CD8-positive, alpha-beta memory T cell (primary cell): ENCODE measurements around the gene DAB1. TPM values are rescaled to one million over a fixed set of nuclear protein-coding genes. Genes with fewer than 3 reads are reported as not detected.
A peak's percentile ranks its signal among the peaks of the same experiment; 100 is the strongest.

Experiments used
- CTCF ChIA-PET: fragments of 350-600 bp; sonication (Branson Sonifier 250); formaldehyde crosslinking; loops from one replicate; lab custom pipeline; 2021; ENCODE audit warnings: antibody characterized with exemption; lab: Charles Lee
- POLR2A ChIA-PET: fragments of 350-600 bp; sonication (Branson Sonifier 250); formaldehyde crosslinking; loops from one replicate; lab custom pipeline; 2021; ENCODE audit warnings: antibody characterized with exemption; lab: Charles Lee
- DNase-seq, 5 donors: peaks; one replicate each; pipeline versions ENCODE4 v3.0.0 to v3.0.0-alpha.2; 2020 to 2022; ENCODE audit warnings: mixed read lengths in 1 of 5
- H3K27ac ChIP-seq: one replicate; pipeline ENCODE4 v1.7.0; 2013; ENCODE audit warnings: low read depth, mild to moderate bottlenecking, low read length, moderate library complexity
- H3K27me3 ChIP-seq: 2 replicates; pipeline ENCODE4 v1.7.0; 2013; ENCODE audit warnings: low read length, mild to moderate bottlenecking; ENCODE audit not compliant: insufficient read depth, poor library complexity, severe bottlenecking
- H3K36me3 ChIP-seq: 2 replicates; pipeline ENCODE4 v1.7.0; 2013; ENCODE audit warnings: mild to moderate bottlenecking, low read length, moderate library complexity; ENCODE audit not compliant: insufficient read depth
- H3K4me1 ChIP-seq: 2 replicates; pipeline ENCODE4 v1.7.0; 2013; ENCODE audit warnings: mild to moderate bottlenecking, low read length, moderate library complexity; ENCODE audit not compliant: insufficient read depth
- H3K4me3 ChIP-seq: 2 replicates; pipeline ENCODE4 v1.7.0; 2013; ENCODE audit warnings: mild to moderate bottlenecking, low read length
- H3K9me3 ChIP-seq: 2 replicates; pipeline ENCODE4 v1.7.0; 2013; ENCODE audit warnings: mild to moderate bottlenecking, low read length
- H3K27ac Mint-ChIP-seq, 8 donors: one replicate each; pipeline ENCODE4 v1.8.0; 2020 to 2021; ENCODE audit warnings: mixed read lengths in 8 of 8, mild to moderate bottlenecking in 6 of 8, inconsistent platforms in 3 of 8, moderate library complexity in 3 of 8
- H3K27me3 Mint-ChIP-seq, 2 donors: one replicate each; pipeline ENCODE4 v1.8.0; 2020 to 2021; ENCODE audit warnings: mixed read lengths in 2 of 2, mild to moderate bottlenecking in 1 of 2, moderate library complexity in 1 of 2
- H3K36me3 Mint-ChIP-seq, 3 donors: one replicate each; pipeline ENCODE4 v1.8.0; 2020 to 2021; ENCODE audit warnings: mixed read lengths in 3 of 3, inconsistent platforms in 1 of 3, mild to moderate bottlenecking in 1 of 3
- H3K4me1 Mint-ChIP-seq, 3 donors: one replicate each; pipeline ENCODE4 v1.8.0; 2020 to 2021; ENCODE audit warnings: mixed read lengths in 3 of 3, inconsistent platforms in 1 of 3, mild to moderate bottlenecking in 1 of 3
- H3K4me3 Mint-ChIP-seq, 7 donors: one replicate each; pipeline ENCODE4 v1.8.0; 2020 to 2021; ENCODE audit warnings: mixed read lengths in 7 of 7, mild to moderate bottlenecking in 6 of 7, moderate library complexity in 4 of 7, inconsistent platforms in 2 of 7
- H3K9me3 Mint-ChIP-seq, 5 donors: one replicate each; pipeline ENCODE4 v1.8.0; 2020 to 2022; ENCODE audit warnings: mixed read lengths in 5 of 5, mild to moderate bottlenecking in 3 of 5, moderate library complexity in 2 of 5, inconsistent platforms in 1 of 5
- polyA plus RNA-seq: library from polyadenylated mRNA; unstranded; fragments of 300-500 nt; fragmentation: Illumina TruSeq; gene quantifications from one replicate; pipeline ENCODE4 v1.2.3, GENCODE V29; 2021
- total RNA-seq, 2 experiments: library from RNA; stranded (reverse); gene quantifications; one replicate each; pipeline ENCODE4 v1.2.3, GENCODE V29; 2021

The DAB1 gene
- total and polyA plus RNA-seq, 3 experiments from 2014 or later: 0.09 to 1.7 TPM; not detected in 1

DNA sequence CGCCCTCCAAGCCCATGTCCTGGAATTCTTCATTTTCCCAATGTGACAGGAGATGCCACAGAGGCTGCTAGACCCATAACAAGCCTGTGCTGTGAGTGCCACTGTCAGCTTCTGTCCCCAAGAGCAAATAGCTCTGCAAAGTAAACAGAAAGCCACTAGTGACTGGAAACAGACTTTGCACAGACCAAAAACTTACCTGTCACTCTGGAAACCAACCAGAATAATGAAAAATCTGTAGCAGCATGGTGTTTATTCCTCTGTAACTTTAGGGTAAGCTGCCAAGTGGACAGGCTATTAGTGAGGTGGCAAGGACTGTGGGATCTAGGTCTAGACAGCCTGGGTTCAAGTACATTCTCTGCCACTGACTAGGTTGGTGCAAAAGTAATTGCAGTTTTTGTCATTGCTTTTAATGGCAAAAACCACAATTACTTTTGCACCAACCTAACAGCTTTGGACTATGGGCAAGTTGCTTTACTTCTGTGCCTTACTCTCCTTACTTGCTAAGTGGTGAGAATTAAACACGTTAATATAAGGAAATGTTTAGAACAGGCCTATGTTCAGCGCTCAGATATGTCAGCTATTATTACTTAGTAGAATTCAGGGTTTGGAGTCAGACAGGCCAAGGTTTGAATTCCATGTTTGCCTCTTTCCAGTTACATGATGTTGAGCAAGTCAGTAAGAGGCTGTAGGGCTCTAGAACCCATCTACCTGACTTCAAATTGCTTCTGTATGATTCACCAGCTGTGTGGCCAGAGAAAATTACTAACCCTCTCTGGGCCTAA is 457.8 kb downstream of the DAB1 start, which contains the start of gene C8B:
C8B (minus strand) TSS at position 100 of the 782 bp plus-strand sequence; CDS start at position 33, 67 bp downstream.
- Histone ChIP-seq H3K36me3 (no peaks in the 10 kb centered on the region), H3K4me3 (no peak within 1 kb of the TSS), H3K27ac (no peak within 1 kb of the TSS), H3K9me3 (no peaks in the 10 kb centered on the region), H3K4me1 (no peaks in the 10 kb centered on the region), H3K27me3 (no peaks in the 10 kb centered on the region)
- Mint-ChIP-seq H3K4me1 (no peaks in the 10 kb centered on the region), H3K27ac (no peak within 1 kb of the TSS), H3K36me3 (no peaks in the 10 kb centered on the region), H3K4me3 (no peak within 1 kb of the TSS), H3K9me3 (peaks cover 0 to 3% (median 3%) of the 10 kb centered on the region in 5 donors), H3K27me3 (no peaks in the 10 kb centered on the region)
- no peak for DNase-seq
- ChIA-PET POLR2A (no interaction called here), CTCF (no interaction called here)

DNA sequence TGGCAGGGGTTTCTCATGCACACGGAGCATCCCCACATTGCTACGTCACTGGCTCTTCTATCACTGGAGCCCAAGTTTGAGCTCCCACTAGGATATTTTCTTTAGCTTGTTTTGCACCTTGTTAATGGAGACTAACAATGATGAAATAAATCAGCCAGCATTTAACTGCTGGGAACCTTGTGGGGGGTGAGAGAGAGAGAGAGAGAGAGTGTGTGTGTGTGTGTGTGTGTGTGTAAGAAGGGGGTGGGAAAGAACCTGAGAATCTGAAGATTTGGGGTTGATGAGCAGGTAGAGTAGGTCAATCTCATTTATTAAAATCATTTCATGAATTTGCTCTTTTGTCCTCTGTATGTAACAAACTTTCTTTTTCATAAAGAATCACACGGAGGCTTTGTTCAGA is 458.7 kb downstream of the DAB1 start:
- Histone ChIP-seq H3K27ac (no peak overlapping the region), H3K4me3 (no peak overlapping the region), H3K36me3 (no peaks in the 10 kb centered on the region), H3K27me3 (no peaks in the 10 kb centered on the region), H3K4me1 (no peaks in the 10 kb centered on the region), H3K9me3 (no peaks in the 10 kb centered on the region)
- Mint-ChIP-seq H3K4me3 (no peak overlapping the region), H3K36me3 (no peaks in the 10 kb centered on the region), H3K9me3 (peaks cover 0 to 3% (median under 1%) of the 10 kb centered on the region in 5 donors), H3K27me3 (peaks cover 0 to 1% of the 10 kb centered on the region in 2 donors), H3K4me1 (no peaks in the 10 kb centered on the region), H3K27ac (no peak overlapping the region)
- DNase-seq: no peak
- POLR2A ChIA-PET: no interaction called here
- CTCF ChIA-PET: no interaction called here

DNA sequence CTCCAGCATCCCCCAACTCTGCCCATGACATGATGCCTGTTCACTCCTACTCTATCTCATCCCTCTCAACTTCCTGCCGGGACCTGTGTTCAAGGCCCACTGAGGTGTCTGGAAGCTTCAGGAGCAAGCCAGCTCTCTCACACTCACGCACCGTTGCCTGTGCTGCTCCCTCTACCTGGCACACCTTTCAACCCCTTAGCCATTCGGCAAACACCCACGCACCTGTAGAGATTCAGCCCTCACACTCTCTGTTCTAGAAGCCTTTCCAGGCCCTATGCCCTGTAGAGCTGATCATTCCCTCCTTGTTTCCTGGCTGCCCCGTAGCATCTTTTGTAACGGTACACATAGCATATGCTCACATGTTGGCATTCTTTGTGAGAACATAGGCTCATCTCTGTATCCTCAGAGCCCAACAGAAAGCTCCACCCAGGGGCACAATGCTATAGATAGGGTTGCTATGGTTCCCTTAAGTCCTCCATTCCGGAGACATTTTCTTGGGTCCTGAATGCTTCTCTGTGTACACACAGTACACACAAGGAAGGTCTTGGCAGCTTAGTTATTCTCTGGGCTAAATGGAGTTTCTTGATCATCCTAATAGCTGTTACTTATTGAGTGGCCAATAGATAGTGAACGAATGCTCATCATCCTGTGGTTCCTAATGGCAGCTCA is 459.4 kb downstream of the DAB1 start:
- Histone ChIP-seq H3K36me3 (no peaks in the 10 kb centered on the region), H3K4me3 (no peak overlapping the region), H3K9me3 (no peaks in the 10 kb centered on the region), H3K4me1 (no peaks in the 10 kb centered on the region), H3K27ac (no peak overlapping the region), H3K27me3 (no peaks in the 10 kb centered on the region)
- ChIA-PET POLR2A (no interaction called here), CTCF (no interaction called here)
- H3K4me3 Mint-ChIP-seq: no peak overlapping the region
- DNase-seq: no peak
- peaks cover 0 to 1% of the 10 kb centered on the region in 2 donors for H3K27me3 Mint-ChIP-seq
- no peaks in the 10 kb centered on the region for H3K36me3 Mint-ChIP-seq
- no peaks in the 10 kb centered on the region for H3K4me1 Mint-ChIP-seq
- H3K9me3 Mint-ChIP-seq: peaks cover 0 to 3% (median 0%) of the 10 kb centered on the region in 5 donors
- no peak overlapping the region for H3K27ac Mint-ChIP-seq

GRCh38 chr1:56963667-56964066 is 460.2 kb downstream of the DAB1 start:
- H3K27me3 ChIP-seq: no peaks in the 10 kb centered on the region

GRCh38 chr1:56961426-56961825 is 462.4 kb downstream of the DAB1 start:
- Histone ChIP-seq H3K4me3 (no peak overlapping the region), H3K27me3 (no peaks in the 10 kb centered on the region), H3K27ac (no peak overlapping the region), H3K36me3 (no peaks in the 10 kb centered on the region), H3K4me1 (no peaks in the 10 kb centered on the region), H3K9me3 (no peaks in the 10 kb centered on the region)
- Mint-ChIP-seq H3K4me1 (no peaks in the 10 kb centered on the region), H3K27me3 (peaks cover 1 to 6% of the 10 kb centered on the region in 2 donors), H3K4me3 (no peak overlapping the region), H3K27ac (no peak overlapping the region), H3K36me3 (no peaks in the 10 kb centered on the region), H3K9me3 (peaks cover 0 to 3% (median 0%) of the 10 kb centered on the region in 5 donors)
- DNase-seq: no peak
- CTCF ChIA-PET: no interaction called here
- POLR2A ChIA-PET: no interaction called here

More at GRCh38 chr1:56963667-56964066, 460.2 kb downstream of the DAB1 start:
- ChIA-PET CTCF (no interaction called here), POLR2A (no interaction called here)
- Mint-ChIP-seq H3K27me3 (peaks cover 0 to 1% of the 10 kb centered on the region in 2 donors), H3K27ac (no peak overlapping the region), H3K4me3 (no peak overlapping the region), H3K9me3 (peaks cover 0 to 3% (median 0%) of the 10 kb centered on the region in 5 donors), H3K36me3 (no peaks in the 10 kb centered on the region), H3K4me1 (no peaks in the 10 kb centered on the region)
- no peaks in the 10 kb centered on the region for H3K36me3 ChIP-seq
- no peak for DNase-seq
- H3K4me3 ChIP-seq: no peak overlapping the region
- no peaks in the 10 kb centered on the region for H3K9me3 ChIP-seq
- H3K4me1 ChIP-seq: no peaks in the 10 kb centered on the region
- no peak overlapping the region for H3K27ac ChIP-seq

GRCh38 chr1:56958526-56958925 is 465.3 kb downstream of the DAB1 start:
- Histone ChIP-seq H3K27me3 (no peaks in the 10 kb centered on the region), H3K27ac (no peak overlapping the region), H3K36me3 (no peaks in the 10 kb centered on the region), H3K9me3 (no peaks in the 10 kb centered on the region), H3K4me3 (no peak overlapping the region), H3K4me1 (no peaks in the 10 kb centered on the region)
- ChIA-PET POLR2A (no interaction called here), CTCF (no interaction called here)
- Mint-ChIP-seq H3K27ac (no peak overlapping the region), H3K9me3 (peaks cover 0 to 3% (median 0%) of the 10 kb centered on the region in 5 donors), H3K4me1 (peaks cover 0 to 5% (median 0%) of the 10 kb centered on the region in 3 donors), H3K27me3 (peaks cover 1 to 6% of the 10 kb centered on the region in 2 donors), H3K4me3 (no peak overlapping the region), H3K36me3 (no peaks in the 10 kb centered on the region)
- DNase-seq: no peak

DNA sequence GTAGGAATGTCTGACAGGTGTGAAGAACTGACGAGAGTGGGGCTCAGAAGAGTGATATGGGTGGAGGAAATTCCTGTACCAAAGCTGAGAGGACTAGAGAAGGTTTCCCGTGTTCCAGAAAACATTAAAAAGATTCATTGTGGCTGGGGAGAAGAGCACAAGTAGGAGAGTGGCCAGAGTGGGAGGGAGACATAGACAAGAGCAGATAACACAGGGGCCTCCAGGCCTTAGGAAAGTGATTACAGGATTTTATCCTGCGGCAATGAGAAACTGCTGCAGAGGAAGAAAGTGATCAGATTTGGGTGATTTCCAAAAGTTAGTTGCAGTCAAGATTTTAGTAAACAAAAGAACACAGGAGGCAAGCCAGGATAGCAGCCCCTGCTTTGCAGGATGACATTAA is 465.9 kb downstream of the DAB1 start:
- no peak overlapping the region for H3K27ac ChIP-seq
- ChIA-PET CTCF (no interaction called here), POLR2A (no interaction called here)
- no peaks in the 10 kb centered on the region for H3K36me3 ChIP-seq
- H3K9me3 Mint-ChIP-seq: peaks cover 0 to 3% (median 0%) of the 10 kb centered on the region in 5 donors
- H3K36me3 Mint-ChIP-seq: no peaks in the 10 kb centered on the region
- H3K4me3 Mint-ChIP-seq: no peak overlapping the region
- H3K27me3 Mint-ChIP-seq: peaks cover 1 to 6% of the 10 kb centered on the region in 2 donors
- DNase-seq: no peak
- H3K27ac Mint-ChIP-seq: no peak overlapping the region
- no peaks in the 10 kb centered on the region for H3K4me1 ChIP-seq
- H3K9me3 ChIP-seq: no peaks in the 10 kb centered on the region
- peaks cover 0 to 5% (median 0%) of the 10 kb centered on the region in 3 donors for H3K4me1 Mint-ChIP-seq
- H3K27me3 ChIP-seq: no peaks in the 10 kb centered on the region
- H3K4me3 ChIP-seq: no peak overlapping the region

- no peaks in the 10 kb centered on the region for H3K36me3 Mint-ChIP-seq
- ChIA-PET CTCF (no interaction called here), POLR2A (no interaction called here)
- Histone ChIP-seq H3K4me1 (no peaks in the 10 kb centered on the region), H3K4me3 (no peak overlapping the region), H3K27ac (no peak overlapping the region), H3K9me3 (no peaks in the 10 kb centered on the region), H3K27me3 (no peaks in the 10 kb centered on the region), H3K36me3 (no peaks in the 10 kb centered on the region)
- peaks cover 0 to 3% (median 0%) of the 10 kb centered on the region in 5 donors for H3K9me3 Mint-ChIP-seq
- H3K4me3 Mint-ChIP-seq: peak overlapping the region in 2 of 7 donors; percentile 5 to 37
- H3K27me3 Mint-ChIP-seq: peaks cover 2 to 6% of the 10 kb centered on the region in 2 donors
- peaks cover 0 to 5% (median 0%) of the 10 kb centered on the region in 3 donors for H3K4me1 Mint-ChIP-seq
- H3K27ac Mint-ChIP-seq: peak overlapping the region in 1 of 8 donors; percentile 72
- no peak for DNase-seq
Observed at GRCh38 chr1:56954664-56955063, 469.2 kb downstream of the DAB1 start.
